ENCODE results near the gene FOXO1.

The FOXO1 gene

GRCh38 chr13:40605573-40605972 is 60.9 kb downstream of the FOXO1 start:
- Histone ChIP-seq H3K9me3 (no peaks in the 10 kb centered on the region), H3K27ac (no peak overlapping the region), H3K4me1 (peaks cover 0 to 11% (median 3%) of the 10 kb centered on the region in 4 donors), H3K4me3 (no peak overlapping the region), H3K27me3 (no peaks in the 10 kb centered on the region), H3K36me3 (no peaks in the 10 kb centered on the region)
- no peak for TF ChIP-seq CTCF (IDR thresholded peaks at IDR 0.05)
- DNase-seq, result no peak
- intact Hi-C loops (cut with DNase I; ENCODE audit: low total_unique reads), result no loop called here

- no peak overlapping the region for H3K27ac ChIP-seq
- no peak for DNase-seq
- intact Hi-C loops (cut with DNase I; ENCODE audit: low total_unique reads), result no loop called here
- H3K4me3 ChIP-seq, result no peak overlapping the region
- H3K27me3 ChIP-seq, result no peaks in the 10 kb centered on the region
- H3K36me3 ChIP-seq, result no peaks in the 10 kb centered on the region
- H3K9me3 ChIP-seq, result no peaks in the 10 kb centered on the region
- TF ChIP-seq CTCF (IDR thresholded peaks at IDR 0.05), result no peak
- H3K4me1 ChIP-seq, result peaks cover 0 to 18% (median 7%) of the 10 kb centered on the region in 4 donors
Measured at GRCh38 chr13:40604135-40604534, 62.3 kb downstream of the FOXO1 start.

GRCh38 chr13:40600149-40600751 is 66.2 kb downstream of the FOXO1 start:
- no peaks in the 10 kb centered on the region for H3K36me3 ChIP-seq
- peaks cover 0 to 51% (median 31%) of the 10 kb centered on the region in 4 donors for H3K4me1 ChIP-seq
- intact Hi-C loops (cut with DNase I; ENCODE audit: low total_unique reads), result no loop called here
- H3K27me3 ChIP-seq, result no peaks in the 10 kb centered on the region
- H3K9me3 ChIP-seq, result no peaks in the 10 kb centered on the region
- H3K27ac ChIP-seq, result no peak overlapping the region
- TF ChIP-seq CTCF (IDR thresholded peaks at IDR 0.05), result no peak
- no peak overlapping the region for H3K4me3 ChIP-seq
- no peak for DNase-seq

- H3K4me3 ChIP-seq, result no peak overlapping the region
Measured at GRCh38 chr13:40599747-40600146, 66.7 kb downstream of the FOXO1 start.

GRCh38 chr13:40599124-40599523 is 67.3 kb downstream of the FOXO1 start:
- H3K9me3 ChIP-seq, result no peaks in the 10 kb centered on the region
- intact Hi-C loops (cut with DNase I; ENCODE audit: low total_unique reads), result no loop called here
- no peak for DNase-seq
- peaks cover 0 to 51% (median 31%) of the 10 kb centered on the region in 4 donors for H3K4me1 ChIP-seq
- TF ChIP-seq CTCF (IDR thresholded peaks at IDR 0.05), result no peak
- H3K36me3 ChIP-seq, result no peaks in the 10 kb centered on the region
- H3K27ac ChIP-seq, result no peak overlapping the region
- no peaks in the 10 kb centered on the region for H3K27me3 ChIP-seq
- no peak overlapping the region for H3K4me3 ChIP-seq

More at GRCh38 chr13:40599747-40600146, 66.7 kb downstream of the FOXO1 start:
- no peak for DNase-seq
- no peaks in the 10 kb centered on the region for H3K27me3 ChIP-seq
- no peaks in the 10 kb centered on the region for H3K36me3 ChIP-seq
- intact Hi-C loops (cut with DNase I; ENCODE audit: low total_unique reads), result no loop called here
- no peak for TF ChIP-seq CTCF (IDR thresholded peaks at IDR 0.05)
- no peaks in the 10 kb centered on the region for H3K9me3 ChIP-seq
- H3K4me1 ChIP-seq, result peaks cover 0 to 51% (median 31%) of the 10 kb centered on the region in 4 donors
- no peak overlapping the region for H3K27ac ChIP-seq

- no peak for TF ChIP-seq CTCF (IDR thresholded peaks at IDR 0.05)
- no peaks in the 10 kb centered on the region for H3K36me3 ChIP-seq
- no peak overlapping the region for H3K27ac ChIP-seq
- no peak overlapping the region for H3K4me3 ChIP-seq
- H3K9me3 ChIP-seq, result no peaks in the 10 kb centered on the region
- H3K4me1 ChIP-seq, result peaks cover 0 to 48% (median 30%) of the 10 kb centered on the region in 4 donors
- no peak for DNase-seq
- H3K27me3 ChIP-seq, result no peaks in the 10 kb centered on the region
- intact Hi-C loops (cut with DNase I; ENCODE audit: low total_unique reads), result no loop called here
Measured at GRCh38 chr13:40598569-40598968, 67.9 kb downstream of the FOXO1 start.

Measured in tibial artery (tissue), 4 donors.